ENCODE measurements around the gene KLHL34.

KLHL34 gene, protein sequence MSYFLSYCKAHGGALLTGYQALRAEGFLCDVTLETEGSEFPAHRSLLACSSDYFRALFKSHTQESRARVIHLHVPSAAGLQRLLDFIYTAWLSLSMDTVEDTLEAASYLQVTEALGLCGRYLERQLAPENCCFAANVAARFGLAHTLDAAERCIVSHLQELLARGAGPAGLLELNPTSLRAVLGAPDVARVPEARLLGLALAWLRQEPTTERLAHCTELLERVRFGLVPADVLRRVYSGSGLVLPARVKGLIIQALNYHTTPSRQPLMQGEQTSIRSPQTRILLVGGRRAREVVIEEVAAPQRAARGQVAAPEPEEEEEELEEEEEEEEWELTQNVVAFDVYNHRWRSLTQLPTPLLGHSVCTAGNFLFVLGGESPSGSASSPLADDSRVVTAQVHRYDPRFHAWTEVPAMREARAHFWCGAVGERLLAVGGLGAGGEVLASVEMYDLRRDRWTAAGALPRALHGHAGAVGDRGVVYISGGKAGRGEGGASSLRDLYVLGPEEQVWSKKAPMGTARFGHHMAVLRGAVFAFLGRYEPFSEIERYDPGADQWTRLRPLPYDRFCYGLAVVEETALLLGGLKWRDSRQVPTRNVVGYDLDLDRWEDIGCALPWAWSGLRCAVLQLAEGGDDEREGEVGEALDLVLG

DNA sequence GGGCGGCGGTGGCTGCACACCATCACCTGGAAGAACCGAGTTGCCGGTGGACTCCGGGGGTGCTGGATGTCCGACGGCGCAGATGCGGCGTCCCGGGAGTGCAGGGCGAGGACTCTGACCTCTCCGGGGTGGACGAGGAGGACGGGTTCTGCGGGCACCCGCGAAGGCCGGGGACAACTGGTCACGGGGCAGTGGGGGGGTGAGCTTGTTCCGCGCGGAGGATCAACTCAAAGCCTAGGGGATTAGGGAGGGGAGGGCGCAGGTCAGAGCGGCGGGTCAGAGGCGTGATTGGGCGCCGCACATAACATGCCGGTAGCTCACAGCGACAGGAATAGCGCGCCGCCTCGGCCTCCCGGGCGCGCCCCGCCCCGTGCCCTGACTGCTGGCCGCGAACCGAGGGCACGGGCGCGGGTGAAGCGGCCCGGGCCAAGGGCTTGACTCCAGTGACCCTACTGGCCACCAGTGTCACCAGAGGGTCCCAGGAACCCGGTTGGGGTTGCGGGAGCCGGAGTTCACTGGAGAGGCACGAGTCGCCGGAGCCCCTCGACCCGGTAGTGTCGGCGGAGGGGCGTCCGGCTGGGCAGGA, at the start of gene KLHL34:
KLHL34 (minus strand) TSS at position 179 of the 586 bp plus-strand sequence. CDS start 542 bp downstream, outside the sequence.
- DNase-seq = no peak

- no peak for DNase-seq
Measured at GRCh38 chrX:21705225-21705624, 47.1 kb upstream of the KLHL34 start.

GRCh38 chrX:21702725-21703124, 44.6 kb upstream of the KLHL34 start:
- no peak for DNase-seq

DNA sequence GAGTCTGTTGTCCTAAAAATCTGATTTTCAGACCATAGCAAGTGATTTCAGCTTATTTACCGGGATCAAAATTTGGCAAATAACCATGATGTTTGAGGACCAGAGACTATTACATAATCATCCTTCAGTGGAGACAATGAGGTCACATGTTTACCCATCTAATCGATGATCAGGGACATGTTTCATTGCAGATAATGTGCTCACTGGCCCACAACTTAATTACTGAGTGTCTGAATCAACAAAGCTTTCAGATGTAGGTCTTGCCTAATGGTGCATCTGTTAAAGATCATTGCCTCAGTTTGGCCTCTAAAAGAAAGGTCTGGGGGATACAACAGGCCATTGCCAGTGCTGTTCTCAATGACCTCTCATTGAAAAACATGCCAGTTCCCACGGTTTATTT, 42.8 kb upstream of the KLHL34 start:
- DNase-seq = no peak

GRCh38 chrX:21700275-21700674, 42.1 kb upstream of the KLHL34 start:
- DNase-seq = peak; percentile 1

DNA sequence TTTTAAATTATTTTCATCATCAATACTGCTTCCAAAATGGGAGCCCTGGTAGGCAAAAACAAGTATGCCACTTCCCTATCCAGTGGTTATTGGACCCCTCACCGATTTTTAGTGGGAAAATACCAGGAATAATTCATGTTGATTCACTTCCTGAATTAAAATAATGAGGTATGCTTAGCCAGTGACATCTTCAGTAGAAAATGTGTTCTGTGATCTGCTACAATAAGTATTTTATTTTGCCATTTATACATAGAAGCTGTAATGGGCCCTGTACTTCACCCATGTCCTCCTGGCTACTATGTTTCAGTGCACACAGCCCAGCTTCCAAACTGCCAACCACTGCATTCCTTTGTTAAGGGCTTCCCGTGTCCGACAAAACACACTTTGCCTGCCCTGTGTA, 41.0 kb upstream of the KLHL34 start:
- DNase-seq = no peak

DNA sequence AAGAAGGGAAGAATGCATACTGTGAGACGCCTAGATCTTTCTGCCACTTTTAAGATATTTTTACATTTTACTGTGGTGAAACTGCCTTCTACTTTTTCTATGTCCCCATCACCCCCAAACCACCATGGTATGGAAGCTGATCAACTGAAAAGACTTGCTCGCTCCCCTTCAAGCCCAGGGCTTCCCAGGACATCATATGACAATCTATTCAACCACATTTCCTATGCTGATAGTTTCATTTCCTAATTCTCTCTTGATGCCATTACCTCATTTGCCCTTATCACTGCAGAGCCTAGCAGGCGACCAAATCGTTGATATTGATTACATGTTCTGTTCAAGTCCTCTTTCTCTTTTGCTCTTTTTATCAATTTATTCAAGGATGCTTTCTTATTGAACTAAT, 40.1 kb upstream of the KLHL34 start:
- no peak for DNase-seq

- DNase-seq = peak; percentile 19
Measured at GRCh38 chrX:21691512-21692018, 33.4 kb upstream of the KLHL34 start.

DNA sequence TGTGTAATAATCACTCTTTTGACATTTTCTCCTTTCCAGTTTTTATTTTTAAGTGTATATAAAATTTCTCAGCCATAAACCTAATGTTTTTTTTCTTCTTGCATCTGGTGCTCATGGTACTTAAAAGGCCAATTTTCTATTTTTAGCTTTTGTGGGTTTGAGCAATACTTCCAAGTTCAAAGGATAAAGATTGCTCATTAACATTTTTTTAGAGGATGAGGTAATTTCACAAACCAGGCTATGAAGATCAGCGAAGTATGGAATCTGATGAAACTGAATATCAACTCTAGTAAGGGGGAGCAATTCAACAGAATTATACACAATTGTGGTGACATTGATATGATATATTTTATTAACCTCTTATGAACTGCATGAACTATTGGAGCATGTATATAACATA, 25.8 kb upstream of the KLHL34 start:
- no peak for DNase-seq

DNA sequence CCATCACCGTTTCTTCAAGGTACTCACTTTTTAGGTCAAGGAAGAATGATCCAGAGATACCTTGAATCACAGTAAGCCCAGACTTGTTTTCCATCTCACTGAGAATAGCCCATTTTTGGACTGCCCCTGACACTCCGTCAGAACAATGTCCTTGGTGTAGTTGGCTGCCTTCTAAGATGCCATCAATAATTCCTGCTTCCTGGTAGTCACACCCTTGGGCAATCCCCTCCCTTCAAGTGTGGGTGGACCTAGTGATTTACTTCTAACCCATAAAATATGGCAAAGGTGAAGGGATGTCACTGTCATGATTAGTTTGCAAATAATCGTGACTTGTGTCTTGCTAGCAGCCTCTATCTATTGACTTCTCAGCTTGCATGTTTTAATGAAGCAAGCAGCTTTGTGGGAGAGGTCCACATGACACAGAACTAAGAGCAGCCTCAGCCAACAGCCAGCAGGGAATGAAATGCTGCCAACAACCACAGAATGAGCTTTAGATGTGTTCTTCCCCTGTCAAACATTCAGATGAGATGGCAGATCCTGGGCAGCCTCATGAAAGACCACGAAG, 20.0 kb upstream of the KLHL34 start:
- no peak for DNase-seq

- no peak for DNase-seq
Measured at GRCh38 chrX:21675931-21676330, 17.8 kb upstream of the KLHL34 start.

GRCh38 chrX:21674430-21675186, 16.5 kb upstream of the KLHL34 start:
- no peak for DNase-seq

DNA sequence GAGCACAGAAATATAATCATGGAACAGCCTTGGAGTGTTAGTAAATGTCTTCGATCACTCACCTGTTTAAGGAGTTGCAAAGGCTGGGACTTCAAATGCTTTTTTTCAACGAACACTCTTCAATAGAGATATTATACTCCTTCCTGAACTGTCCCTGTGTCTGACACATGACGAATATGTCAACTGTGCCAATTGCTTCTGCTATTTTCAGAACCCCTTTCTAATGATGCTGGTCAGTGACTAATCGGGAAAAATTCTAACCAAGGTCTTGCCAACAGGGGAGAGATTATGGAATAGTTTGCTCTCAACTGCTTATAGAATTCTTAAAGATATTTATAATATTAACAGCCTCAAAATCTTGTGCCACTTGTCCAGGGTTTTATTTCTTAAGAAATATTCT, 8.5 kb upstream of the KLHL34 start:
- DNase-seq = no peak

GRCh38 chrX:21666252-21666651, 8.1 kb upstream of the KLHL34 start:
- DNase-seq = no peak

- DNase-seq = no peak
Measured at GRCh38 chrX:21662761-21663160, 4.6 kb upstream of the KLHL34 start.

GRCh38 chrX:21661316-21661715, 3.2 kb upstream of the KLHL34 start:
- no peak for DNase-seq

DNA sequence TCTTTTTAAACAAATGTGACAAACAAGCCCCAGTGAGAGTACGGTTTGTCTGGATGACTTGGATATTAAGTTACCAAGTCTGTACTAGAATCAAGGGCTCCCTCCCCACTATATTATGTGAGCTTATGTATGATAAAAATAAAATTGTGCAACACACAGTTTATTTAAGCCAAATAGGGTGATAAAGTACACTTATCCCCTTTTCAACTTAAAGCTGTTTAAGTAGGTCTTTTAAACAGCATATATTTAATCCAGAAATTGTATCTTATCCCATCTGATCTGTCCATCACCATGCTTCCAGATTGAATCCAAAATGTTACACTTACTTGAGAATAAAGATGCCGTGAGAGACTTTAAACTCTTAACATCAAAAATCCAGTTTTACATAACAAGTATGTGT, 2.0 kb upstream of the KLHL34 start:
- DNase-seq = no peak

- no peak for DNase-seq
Measured at GRCh38 chrX:21659320-21659719, 1.2 kb upstream of the KLHL34 start.

DNA sequence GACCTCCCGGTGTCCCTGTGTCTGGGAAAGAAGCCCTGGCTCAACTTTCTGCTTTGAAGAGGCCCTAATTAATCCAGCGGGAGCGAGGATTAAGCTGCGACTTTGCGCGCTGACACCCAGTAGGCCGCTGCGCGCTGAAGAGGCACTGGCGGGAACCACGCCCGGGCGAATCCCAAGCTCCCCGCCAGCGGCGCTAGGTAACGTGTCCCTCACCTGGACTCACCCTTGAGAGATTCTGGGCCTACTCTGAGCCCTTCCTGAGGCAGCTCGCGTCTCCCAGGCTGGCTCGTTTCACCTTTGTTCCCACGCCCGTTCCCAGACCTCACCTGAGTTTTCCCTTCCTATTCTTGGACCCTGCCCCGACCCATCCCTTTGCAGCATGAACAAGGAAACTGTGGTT, 616 bp upstream of the KLHL34 start:
- DNase-seq = no peak

DNA sequence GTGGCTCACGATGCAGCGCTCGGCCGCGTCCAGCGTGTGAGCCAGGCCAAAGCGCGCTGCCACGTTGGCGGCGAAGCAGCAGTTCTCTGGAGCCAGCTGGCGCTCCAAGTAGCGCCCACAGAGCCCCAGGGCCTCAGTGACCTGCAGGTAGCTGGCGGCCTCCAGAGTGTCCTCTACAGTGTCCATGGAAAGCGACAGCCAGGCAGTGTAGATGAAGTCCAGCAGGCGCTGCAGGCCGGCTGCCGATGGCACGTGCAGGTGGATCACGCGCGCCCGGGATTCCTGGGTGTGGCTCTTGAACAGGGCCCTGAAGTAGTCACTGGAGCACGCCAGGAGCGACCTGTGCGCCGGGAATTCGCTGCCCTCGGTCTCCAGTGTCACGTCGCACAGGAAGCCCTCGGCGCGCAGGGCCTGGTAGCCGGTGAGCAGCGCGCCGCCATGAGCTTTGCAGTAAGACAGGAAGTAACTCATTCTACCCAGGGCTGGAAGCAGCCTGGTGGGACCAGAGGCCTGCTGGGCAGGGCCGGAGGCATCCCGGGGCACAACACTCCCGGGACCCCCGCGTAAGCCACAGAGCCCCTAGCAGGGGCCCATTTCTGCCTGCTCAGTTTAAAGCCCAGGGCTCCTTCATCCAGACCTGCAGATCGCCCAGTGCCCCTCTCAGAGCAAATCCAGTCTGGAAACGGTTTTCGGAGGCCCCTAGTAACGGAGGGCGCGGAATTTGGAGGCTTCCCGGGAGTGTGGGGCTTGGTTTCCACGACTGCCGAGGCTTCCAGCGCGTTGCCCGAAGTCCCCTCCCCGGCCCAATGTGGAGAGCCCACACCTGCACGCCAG, 595 bp downstream of the KLHL34 start:
- DNase-seq = no peak

- DNase-seq = no peak
Measured at GRCh38 chrX:21656587-21657317, 1.4 kb downstream of the KLHL34 start.

Measured in NCI-H82 (cell line).